GM23248 (cell line): Measurements from ENCODE around the gene EME2. TPM values are rescaled to one million over a fixed set of nuclear protein-coding genes. Genes with fewer than 3 reads are reported as not detected.

ENCODE experiments used
- DNase-seq: peaks from one replicate; pipeline ENCODE4 v3.0.0-alpha.2; 2015
- H2AFZ ChIP-seq: fragments of 200-600 bp; sonication (generic); 2 replicates; pipeline ENCODE4 v1.6.1; 2016; ENCODE audit warnings: antibody characterized with exemption
- H3F3A ChIP-seq: fragments of 200-600 bp; sonication (generic); 2 replicates; pipeline ENCODE4 v1.6.1; 2016; ENCODE audit warnings: mild to moderate bottlenecking, antibody characterized with exemption, mixed run types; ENCODE audit not compliant: insufficient read depth
- H3K27ac ChIP-seq: fragments of 200-600 bp; sonication (generic); 2 replicates; pipeline ENCODE4 v1.5.1; 2016; ENCODE audit warnings: mild to moderate bottlenecking
- H3K27me3 ChIP-seq: fragments of 200-600 bp; sonication (generic); replicated peaks from 2 replicates; pipeline ENCODE4 v1.6.1; 2016; ENCODE audit warnings: mild to moderate bottlenecking; ENCODE audit not compliant: insufficient read depth
- H3K36me3 ChIP-seq: fragments of 200-600 bp; sonication (generic); 2 replicates; pipeline ENCODE4 v1.6.1; 2016; ENCODE audit warnings: low read depth, mild to moderate bottlenecking
- H3K4me1 ChIP-seq: fragments of 200-600 bp; sonication (generic); 2 replicates; pipeline ENCODE4 v1.6.1; 2016; ENCODE audit warnings: mild to moderate bottlenecking; ENCODE audit not compliant: insufficient read depth
- H3K4me2 ChIP-seq: fragments of 200-600 bp; sonication (generic); one replicate; pipeline ENCODE4 v1.6.1; 2016; ENCODE audit warnings: mild to moderate bottlenecking; ENCODE audit not compliant: unreplicated experiment
- H3K4me3 ChIP-seq: fragments of 200-600 bp; sonication (generic); 2 replicates; pipeline ENCODE4 v1.5.1; 2016; ENCODE audit warnings: mild to moderate bottlenecking
- H3K79me2 ChIP-seq: fragments of 200-600 bp; sonication (generic); 2 replicates; pipeline ENCODE4 v1.6.1; 2016; ENCODE audit warnings: mild to moderate bottlenecking; ENCODE audit not compliant: insufficient read depth
- H3K9ac ChIP-seq: fragments of 200-600 bp; sonication (generic); 2 replicates; pipeline ENCODE4 v1.6.1; 2016; ENCODE audit warnings: mild to moderate bottlenecking
- H3K9me2 ChIP-seq: fragments of 200-600 bp; sonication (generic); 2 replicates; pipeline ENCODE4 v1.6.1; 2016; ENCODE audit warnings: mixed run types, mild to moderate bottlenecking, moderate library complexity; ENCODE audit not compliant: insufficient read depth
- H3K9me3 ChIP-seq: fragments of 200-600 bp; sonication (generic); one replicate; pipeline ENCODE4 v1.6.1; 2017; ENCODE audit warnings: low read depth
- H4K20me1 ChIP-seq: fragments of 200-600 bp; sonication (generic); 2 replicates; pipeline ENCODE4 v1.6.0; 2016; ENCODE audit not compliant: insufficient read depth
- EZH2 ChIP-seq: fragments of 200-600 bp; sonication (generic); IDR thresholded peaks from 2 replicates; pipeline ENCODE4 v1.6.1; 2018; ENCODE audit warnings: antibody characterized with exemption, mild to moderate bottlenecking; ENCODE audit not compliant: insufficient read depth, poor library complexity, severe bottlenecking
- EZH2phosphoT487 ChIP-seq: fragments of 200-600 bp; sonication (generic); IDR thresholded peaks from 2 replicates; pipeline ENCODE4 v1.6.1; 2018; ENCODE audit warnings: antibody characterized with exemption, moderate library complexity, mild to moderate bottlenecking, low read depth; ENCODE audit not compliant: insufficient read depth
- WGBS, 2 experiments: methylation state at CpG; one replicate each; pipeline ENCODE4 v1.1.6; 2015 to 2017; ENCODE audit warnings: low lambda C conversion rate in 2 of 2, low coverage in 1 of 2; ENCODE audit errors: missing lambda C conversion rate in 2 of 2; 5-methylcytosine and 5-hydroxymethylcytosine counted together
- in situ Hi-C: fragments of 300-500 bp; cut with MboI; formaldehyde crosslinking; loops from 2 replicates; pipeline ENCODE4 v1.15.0; 2020
- polyA plus RNA-seq: library from polyadenylated mRNA; unstranded; fragments of >200 nt; fragmentation: Nextera tagmentation; extraction: Ambion mirVana; gene quantifications from 2 replicates; pipeline ENCODE4 v1.2.1, GENCODE V29; 2016
- total RNA-seq: library from RNA; depleted of rRNA; stranded (reverse); fragments of >200 nt; shearing (Covaris generic); gene quantifications from 2 replicates; pipeline ENCODE4 v1.2.3, GENCODE V29; 2014; rRNA removed

EME2 gene, protein sequence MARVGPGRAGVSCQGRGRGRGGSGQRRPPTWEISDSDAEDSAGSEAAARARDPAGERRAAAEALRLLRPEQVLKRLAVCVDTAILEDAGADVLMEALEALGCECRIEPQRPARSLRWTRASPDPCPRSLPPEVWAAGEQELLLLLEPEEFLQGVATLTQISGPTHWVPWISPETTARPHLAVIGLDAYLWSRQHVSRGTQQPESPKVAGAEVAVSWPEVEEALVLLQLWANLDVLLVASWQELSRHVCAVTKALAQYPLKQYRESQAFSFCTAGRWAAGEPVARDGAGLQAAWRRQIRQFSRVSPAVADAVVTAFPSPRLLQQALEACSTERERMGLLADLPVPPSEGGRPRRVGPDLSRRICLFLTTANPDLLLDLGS
- total RNA-seq = 9.3 and 12.3 TPM in 2 replicates
- polyA plus RNA-seq = 3.1 and 3.9 TPM in 2 replicates

- Histone ChIP-seq H3K9me2 (no peaks in the 10 kb centered on the region), H3K9me3 (no peaks in the 10 kb centered on the region), H3K27ac (peak within 1 kb of the TSS; percentile 44), H3F3A (peaks cover 11% of the 10 kb centered on the region; the same call in 1 of the 2 replicates), H4K20me1 (no peaks in the 10 kb centered on the region), H2AFZ (peak within 1 kb of the TSS; percentile 72), H3K36me3 (no peaks in the 10 kb centered on the region), H3K4me1 (peaks cover 9% of the 10 kb centered on the region; the same call in 1 of the 2 replicates), H3K79me2 (peaks cover 38% of the 10 kb centered on the region), H3K9ac (peak within 1 kb of the TSS; percentile 86), H3K27me3 (no peaks in the 10 kb centered on the region), H3K4me2 (peak within 1 kb of the TSS; percentile 93), H3K4me3 (peak within 1 kb of the TSS; percentile 86)
- no peak for TF ChIP-seq EZH2
- no peak for TF ChIP-seq EZH2phosphoT487
- WGBS, 2 experiments = 1% methylated on average over 36 to 48 of the region's 53 CpGs
- in situ Hi-C loops = no loop called here
- peak; percentile 74 for DNase-seq
These were observed at the start of gene EME2 for GRCh38 chr16:1772362-1772907. Gene EME2 (plus strand): TSS chr16:1772810. CDS start chr16:1773228, 418 bp downstream.

DNA sequence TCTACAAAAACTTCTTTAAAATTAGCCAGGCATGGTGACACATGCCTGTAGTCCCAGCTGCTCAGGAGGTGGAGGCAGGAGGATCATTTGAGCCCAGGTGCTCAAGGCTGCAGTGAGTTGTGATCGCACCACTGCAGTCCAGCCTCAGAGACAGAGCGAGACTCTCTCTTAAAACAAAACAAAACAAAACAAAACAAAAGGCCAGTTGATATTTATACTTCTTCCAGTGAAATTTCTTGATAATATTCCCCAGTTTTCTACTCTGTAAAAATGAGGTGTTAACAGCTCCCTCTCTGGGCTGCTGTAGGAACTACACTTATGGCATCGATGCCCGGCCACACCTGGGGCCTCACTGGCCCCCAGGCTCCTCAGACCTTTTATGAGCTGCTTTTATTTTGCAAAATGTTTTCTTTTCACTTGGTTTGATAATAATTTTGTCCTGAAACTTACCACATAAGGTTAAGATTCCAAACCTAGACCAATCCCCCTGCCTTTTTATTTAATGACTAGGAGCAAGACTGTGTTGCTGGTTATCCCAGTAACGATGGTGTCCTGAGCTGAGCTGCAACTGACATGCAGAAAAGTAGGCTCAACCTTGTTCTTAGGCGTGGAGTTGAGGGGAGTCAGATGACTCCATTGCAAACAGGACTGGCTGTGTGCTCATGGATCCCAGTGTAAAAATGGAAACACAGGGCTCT, 49.0 kb upstream of the EME2 start:
- peaks cover 13% of the 10 kb centered on the region for H3K4me1 ChIP-seq
- peak overlapping the region; percentile 59; the same call in 1 of the 2 replicates for H3K27ac ChIP-seq
- H3K9me2 ChIP-seq = no peaks in the 10 kb centered on the region
- TF ChIP-seq EZH2phosphoT487 = no peak
- TF ChIP-seq EZH2 = no peak
- H3K4me2 ChIP-seq = no peak overlapping the region
- H3K79me2 ChIP-seq = peaks cover 87% of the 10 kb centered on the region
- no peaks in the 10 kb centered on the region for H3K27me3 ChIP-seq
- no peaks in the 10 kb centered on the region; the same call in 1 of the 2 replicates for H3K36me3 ChIP-seq
- peaks cover 3% of the 10 kb centered on the region for H4K20me1 ChIP-seq
- H3K4me3 ChIP-seq = no peak overlapping the region
- no peaks in the 10 kb centered on the region for H3K9me3 ChIP-seq
- no peak overlapping the region; the same call in 1 of the 2 replicates for H3K9ac ChIP-seq
- in situ Hi-C loops = no loop called here
- H2AFZ ChIP-seq = no peak overlapping the region
- DNase-seq = peak; percentile 61
- peaks cover 4% of the 10 kb centered on the region; the same call in 1 of the 2 replicates for H3F3A ChIP-seq
- WGBS, 2 experiments = 52 to 58% methylated on average over 6 of the region's 6 CpGs

GRCh38 chr16:1724491-1724890, 48.1 kb upstream of the EME2 start:
- no peak overlapping the region for H3K4me2 ChIP-seq
- H3K9me3 ChIP-seq = no peaks in the 10 kb centered on the region
- no peak overlapping the region for H3K9ac ChIP-seq
- no peak overlapping the region for H3K27ac ChIP-seq
- no peak overlapping the region for H3K4me3 ChIP-seq
- H3K27me3 ChIP-seq = no peaks in the 10 kb centered on the region
- H4K20me1 ChIP-seq = peaks cover 3% of the 10 kb centered on the region
- TF ChIP-seq EZH2phosphoT487 (no peak), EZH2 (no peak)
- no peaks in the 10 kb centered on the region for H3K9me2 ChIP-seq
- in situ Hi-C loops = no loop called here
- H3K36me3 ChIP-seq = no peaks in the 10 kb centered on the region; the same call in 1 of the 2 replicates
- 89 to 92% methylated on average over 12 of the region's 12 CpGs for WGBS, 2 experiments
- peaks cover 78% of the 10 kb centered on the region for H3K79me2 ChIP-seq
- no peak for DNase-seq
- peaks cover 13% of the 10 kb centered on the region for H3K4me1 ChIP-seq
- peaks cover 4% of the 10 kb centered on the region; the same call in 1 of the 2 replicates for H3F3A ChIP-seq
- H2AFZ ChIP-seq = no peak overlapping the region

DNA sequence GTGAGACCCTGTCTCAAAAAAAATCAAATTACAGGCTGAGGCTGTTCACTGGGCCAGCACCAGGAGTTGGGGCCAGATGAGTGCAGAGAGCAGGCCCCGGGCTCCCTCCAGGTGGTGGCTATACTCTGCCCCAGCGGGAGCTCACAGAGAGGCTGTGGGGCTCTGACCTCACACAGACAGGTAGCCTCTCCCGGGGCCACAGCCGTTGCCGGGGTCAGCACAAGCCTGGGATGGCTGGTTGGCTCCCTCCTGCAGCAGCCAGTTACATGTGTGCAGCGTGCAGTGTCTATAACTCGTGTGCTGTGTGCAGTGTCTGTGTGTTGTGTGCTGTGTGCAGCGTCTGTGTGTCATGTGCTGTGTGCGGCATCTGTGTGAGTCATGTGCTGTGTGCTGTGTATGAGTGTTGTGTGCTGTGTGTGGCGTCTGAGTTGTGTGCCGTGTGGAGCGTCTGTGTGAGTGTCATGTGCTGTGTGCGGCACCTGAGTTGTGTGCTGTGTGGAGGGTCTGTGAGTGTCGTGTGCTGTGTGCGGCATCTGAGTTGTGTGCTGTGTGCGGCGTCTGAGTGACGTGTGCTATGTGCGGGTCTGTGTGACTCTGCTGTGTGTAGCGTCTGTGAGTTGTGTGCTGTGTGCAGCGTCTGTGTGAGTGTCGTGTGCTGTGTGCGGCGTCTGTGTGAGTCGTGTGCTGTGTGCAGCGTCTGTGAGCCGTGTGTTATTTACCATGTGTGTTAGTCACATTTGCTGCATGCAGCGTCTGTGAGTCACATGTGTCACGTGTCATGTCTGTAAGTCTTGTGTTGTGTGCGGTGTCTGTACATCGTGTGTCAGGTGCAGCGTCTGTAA, 45.7 kb upstream of the EME2 start:
- peaks cover 10% of the 10 kb centered on the region for H3K4me1 ChIP-seq
- no peak for DNase-seq
- no peaks in the 10 kb centered on the region for H3K9me3 ChIP-seq
- H3K9ac ChIP-seq = no peak overlapping the region
- peaks cover 4% of the 10 kb centered on the region; the same call in 1 of the 2 replicates for H3F3A ChIP-seq
- in situ Hi-C loops = no loop called here
- H3K4me3 ChIP-seq = no peak overlapping the region
- no peak overlapping the region for H3K27ac ChIP-seq
- WGBS, 2 experiments = 94 to 95% methylated on average over 30 to 32 of the region's 32 CpGs
- H3K4me2 ChIP-seq = no peak overlapping the region
- H3K27me3 ChIP-seq = no peaks in the 10 kb centered on the region
- H3K9me2 ChIP-seq = no peaks in the 10 kb centered on the region
- H4K20me1 ChIP-seq = peaks cover 3% of the 10 kb centered on the region
- TF ChIP-seq EZH2phosphoT487 (no peak), EZH2 (no peak)
- peaks cover 54% of the 10 kb centered on the region for H3K79me2 ChIP-seq
- H3K36me3 ChIP-seq = no peaks in the 10 kb centered on the region; the same call in 1 of the 2 replicates
- H2AFZ ChIP-seq = no peak overlapping the region
